ENCODE data around the gene CEP120.
"Not testable (repeated sequence)": the region's sequence is repeated elsewhere in the genome, so short reads cannot be mapped to it uniquely, and the experiment has no call there.

CEP120 gene

DNA sequence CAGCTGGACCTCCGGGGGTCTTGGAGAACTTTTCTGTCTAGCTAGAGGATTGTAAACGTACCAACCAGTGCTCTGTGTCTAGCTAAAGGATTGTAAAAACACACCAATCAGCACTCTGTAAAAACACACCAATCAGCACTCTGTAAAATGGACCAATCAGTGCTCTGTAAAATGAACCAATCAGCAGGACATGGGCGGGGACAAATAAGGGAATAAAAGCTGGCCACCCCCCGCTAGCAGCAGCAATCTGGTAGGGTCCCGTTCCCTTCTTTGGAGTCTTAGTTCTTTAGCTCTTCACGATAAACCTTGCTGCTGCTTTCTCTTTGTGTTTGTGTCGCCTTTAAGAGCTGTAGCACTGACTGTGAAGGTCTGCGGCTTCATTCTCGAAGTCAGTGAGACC lies 114.8 kb downstream of the CEP120 start:
- H3K9ac ChIP-seq (ENCODE audit: low read depth in 1 of 2, low read length in 2 of 2); H3K27ac ChIP-seq (ENCODE audit: low read depth, low read length); H3K4me1 ChIP-seq (ENCODE audit: control insufficient read depth in 1 of 2, insufficient read depth in 2 of 2, low read length in 2 of 2); H3K36me3 ChIP-seq (ENCODE audit: control insufficient read depth in 1 of 2, insufficient read depth in 2 of 2, low read length in 2 of 2); H3K4me3 ChIP-seq (ENCODE audit: low read depth in 1 of 2, low read length in 2 of 2); H3K27me3 ChIP-seq (ENCODE audit: control insufficient read depth in 1 of 2, insufficient read depth in 2 of 2, low read length in 2 of 2); H3K9me3 ChIP-seq (ENCODE audit: control insufficient read depth in 1 of 2, low read length in 2 of 2): not testable (repeated sequence)

DNA sequence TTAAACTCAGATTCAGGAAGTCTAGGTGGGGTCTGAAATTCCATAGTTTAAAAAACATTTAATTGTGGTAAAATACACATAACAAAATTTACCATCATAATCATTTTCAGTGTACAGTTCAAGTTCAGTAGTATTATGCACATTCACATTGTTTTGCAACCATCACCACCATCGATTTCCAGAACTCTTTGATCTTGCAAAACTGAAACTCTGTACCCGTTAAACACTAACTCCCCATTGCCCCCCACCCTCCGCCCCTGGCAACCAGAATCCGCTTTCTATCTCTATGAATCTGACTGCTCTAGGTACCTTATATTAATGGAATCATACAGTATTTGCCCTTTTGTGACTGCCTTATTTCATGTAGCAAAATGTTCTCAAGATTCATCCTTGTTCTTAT lies 117.5 kb downstream of the CEP120 start:
- Histone ChIP-seq H3K4me3 (ENCODE audit: low read depth in 1 of 2, low read length in 2 of 2) (no peak overlapping the region), H3K27ac (ENCODE audit: low read depth, low read length) (no peak overlapping the region), H3K36me3 (ENCODE audit: control insufficient read depth in 1 of 2, insufficient read depth in 2 of 2, low read length in 2 of 2) (no peaks in the 10 kb centered on the region), H3K9me3 (ENCODE audit: control insufficient read depth in 1 of 2, low read length in 2 of 2) (no peaks in the 10 kb centered on the region), H3K9ac (ENCODE audit: low read depth in 1 of 2, low read length in 2 of 2) (no peak overlapping the region), H3K27me3 (ENCODE audit: control insufficient read depth in 1 of 2, insufficient read depth in 2 of 2, low read length in 2 of 2) (no peaks in the 10 kb centered on the region), H3K4me1 (ENCODE audit: control insufficient read depth in 1 of 2, insufficient read depth in 2 of 2, low read length in 2 of 2) (no peaks in the 10 kb centered on the region)

DNA sequence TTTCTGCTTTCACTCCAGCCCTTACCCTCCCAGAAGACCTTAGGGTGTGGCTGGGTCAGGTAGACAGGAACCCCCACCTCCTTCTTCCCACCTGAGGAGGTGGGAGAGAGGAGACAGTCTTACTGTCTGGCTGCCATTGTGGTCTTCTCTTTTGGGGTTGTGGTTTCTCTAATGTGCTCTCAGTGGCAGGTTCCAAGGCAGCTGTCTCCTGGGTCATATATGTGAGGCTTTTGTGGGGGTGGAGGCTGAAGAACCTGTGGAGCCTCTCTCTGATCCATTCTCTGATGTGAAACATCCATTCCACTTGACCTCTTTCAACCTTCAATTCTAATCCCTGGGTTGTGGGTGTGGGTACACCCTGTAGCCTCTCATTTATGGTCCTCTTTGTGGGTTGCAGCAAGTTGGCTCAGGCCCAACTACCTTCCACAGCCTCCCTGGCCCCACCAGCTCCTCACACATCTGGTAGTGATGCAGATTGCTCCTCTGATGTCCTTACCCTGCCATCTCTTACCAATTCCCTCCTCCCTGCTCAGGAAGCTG lies 118.4 kb downstream of the CEP120 start:
- H3K27ac ChIP-seq (ENCODE audit: low read depth, low read length): no peak overlapping the region
- no peaks in the 10 kb centered on the region for H3K27me3 ChIP-seq (ENCODE audit: control insufficient read depth in 1 of 2, insufficient read depth in 2 of 2, low read length in 2 of 2)
- H3K36me3 ChIP-seq (ENCODE audit: control insufficient read depth in 1 of 2, insufficient read depth in 2 of 2, low read length in 2 of 2): no peaks in the 10 kb centered on the region
- no peaks in the 10 kb centered on the region for H3K4me1 ChIP-seq (ENCODE audit: control insufficient read depth in 1 of 2, insufficient read depth in 2 of 2, low read length in 2 of 2)
- H3K9me3 ChIP-seq (ENCODE audit: control insufficient read depth in 1 of 2, low read length in 2 of 2): no peaks in the 10 kb centered on the region
- no peak overlapping the region for H3K9ac ChIP-seq (ENCODE audit: low read depth in 1 of 2, low read length in 2 of 2)
- H3K4me3 ChIP-seq (ENCODE audit: low read depth in 1 of 2, low read length in 2 of 2): no peak overlapping the region

DNA sequence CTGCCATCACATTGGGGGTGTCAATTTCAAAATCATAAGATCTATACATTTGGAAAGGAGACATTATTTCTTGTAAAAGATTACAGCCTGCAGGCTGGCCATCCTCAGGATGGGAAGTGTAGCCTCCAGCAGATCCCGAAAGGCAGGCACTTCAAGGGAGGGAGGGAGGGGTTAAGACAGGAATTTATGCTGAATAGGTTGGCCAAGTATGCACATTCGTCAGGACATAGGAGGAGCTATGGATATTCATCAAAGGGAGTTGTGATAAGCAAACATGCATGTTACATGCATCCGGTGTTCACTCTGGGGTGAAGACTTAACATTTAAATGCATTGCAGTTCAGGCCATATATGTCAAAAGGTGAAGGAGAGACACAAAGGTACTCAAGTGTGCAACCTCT lies 119.4 kb downstream of the CEP120 start:
- Histone ChIP-seq H3K27me3 (ENCODE audit: control insufficient read depth in 1 of 2, insufficient read depth in 2 of 2, low read length in 2 of 2) (no peaks in the 10 kb centered on the region), H3K36me3 (ENCODE audit: control insufficient read depth in 1 of 2, insufficient read depth in 2 of 2, low read length in 2 of 2) (no peaks in the 10 kb centered on the region), H3K9ac (ENCODE audit: low read depth in 1 of 2, low read length in 2 of 2) (no peak overlapping the region), H3K4me3 (ENCODE audit: low read depth in 1 of 2, low read length in 2 of 2) (no peak overlapping the region), H3K27ac (ENCODE audit: low read depth, low read length) (no peak overlapping the region), H3K4me1 (ENCODE audit: control insufficient read depth in 1 of 2, insufficient read depth in 2 of 2, low read length in 2 of 2) (no peaks in the 10 kb centered on the region), H3K9me3 (ENCODE audit: control insufficient read depth in 1 of 2, low read length in 2 of 2) (no peaks in the 10 kb centered on the region)

DNA sequence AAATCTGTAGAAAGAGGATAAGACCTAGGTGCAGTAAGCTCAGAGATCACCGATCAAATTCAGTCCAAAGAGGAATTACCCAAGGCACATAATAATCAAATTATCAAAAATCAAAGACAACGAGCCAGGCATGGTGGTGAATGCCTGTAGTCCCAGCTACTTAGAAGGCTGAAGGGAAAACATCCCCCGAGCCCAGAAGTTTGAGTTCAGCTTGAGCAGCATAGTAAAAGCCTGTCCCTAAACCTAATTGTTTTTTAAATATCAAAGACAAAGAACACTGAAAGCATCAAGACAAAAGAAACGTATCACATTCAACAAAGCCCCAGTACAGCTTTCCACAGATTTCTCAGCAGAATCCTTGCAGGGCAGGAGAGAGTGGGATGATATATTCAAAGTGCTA lies 122.9 kb downstream of the CEP120 start:
- Histone ChIP-seq H3K36me3 (ENCODE audit: control insufficient read depth in 1 of 2, insufficient read depth in 2 of 2, low read length in 2 of 2) (no peaks in the 10 kb centered on the region), H3K27me3 (ENCODE audit: control insufficient read depth in 1 of 2, insufficient read depth in 2 of 2, low read length in 2 of 2) (no peaks in the 10 kb centered on the region), H3K9me3 (ENCODE audit: control insufficient read depth in 1 of 2, low read length in 2 of 2) (no peaks in the 10 kb centered on the region), H3K9ac (ENCODE audit: low read depth in 1 of 2, low read length in 2 of 2) (no peak overlapping the region), H3K4me1 (ENCODE audit: control insufficient read depth in 1 of 2, insufficient read depth in 2 of 2, low read length in 2 of 2) (no peaks in the 10 kb centered on the region), H3K27ac (ENCODE audit: low read depth, low read length) (no peak overlapping the region), H3K4me3 (ENCODE audit: low read depth in 1 of 2, low read length in 2 of 2) (no peak overlapping the region)

DNA sequence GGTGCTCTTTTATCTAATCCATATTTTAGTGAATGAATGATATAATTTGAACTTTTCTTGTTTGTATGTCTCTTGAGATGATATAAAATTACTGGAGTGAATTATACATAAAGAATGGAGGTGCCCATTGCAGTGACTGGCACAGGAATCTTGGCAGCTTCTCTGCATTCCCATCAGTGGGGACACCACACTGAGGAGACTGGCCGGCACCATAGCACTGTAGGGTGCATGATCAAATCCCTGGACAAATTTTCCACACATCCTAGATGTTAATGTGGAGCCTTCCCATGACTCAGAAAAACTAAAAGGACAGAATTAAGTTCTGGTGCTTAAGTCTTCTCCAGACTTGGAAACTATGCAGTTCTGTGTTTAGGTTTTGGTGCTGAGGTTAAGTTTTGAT lies 124.1 kb downstream of the CEP120 start:
- Histone ChIP-seq H3K9ac (ENCODE audit: low read depth in 1 of 2, low read length in 2 of 2) (no peak overlapping the region), H3K36me3 (ENCODE audit: control insufficient read depth in 1 of 2, insufficient read depth in 2 of 2, low read length in 2 of 2) (no peaks in the 10 kb centered on the region), H3K9me3 (ENCODE audit: control insufficient read depth in 1 of 2, low read length in 2 of 2) (no peaks in the 10 kb centered on the region), H3K4me3 (ENCODE audit: low read depth in 1 of 2, low read length in 2 of 2) (no peak overlapping the region), H3K27me3 (ENCODE audit: control insufficient read depth in 1 of 2, insufficient read depth in 2 of 2, low read length in 2 of 2) (no peaks in the 10 kb centered on the region), H3K4me1 (ENCODE audit: control insufficient read depth in 1 of 2, insufficient read depth in 2 of 2, low read length in 2 of 2) (no peaks in the 10 kb centered on the region), H3K27ac (ENCODE audit: low read depth, low read length) (no peak overlapping the region)

DNA sequence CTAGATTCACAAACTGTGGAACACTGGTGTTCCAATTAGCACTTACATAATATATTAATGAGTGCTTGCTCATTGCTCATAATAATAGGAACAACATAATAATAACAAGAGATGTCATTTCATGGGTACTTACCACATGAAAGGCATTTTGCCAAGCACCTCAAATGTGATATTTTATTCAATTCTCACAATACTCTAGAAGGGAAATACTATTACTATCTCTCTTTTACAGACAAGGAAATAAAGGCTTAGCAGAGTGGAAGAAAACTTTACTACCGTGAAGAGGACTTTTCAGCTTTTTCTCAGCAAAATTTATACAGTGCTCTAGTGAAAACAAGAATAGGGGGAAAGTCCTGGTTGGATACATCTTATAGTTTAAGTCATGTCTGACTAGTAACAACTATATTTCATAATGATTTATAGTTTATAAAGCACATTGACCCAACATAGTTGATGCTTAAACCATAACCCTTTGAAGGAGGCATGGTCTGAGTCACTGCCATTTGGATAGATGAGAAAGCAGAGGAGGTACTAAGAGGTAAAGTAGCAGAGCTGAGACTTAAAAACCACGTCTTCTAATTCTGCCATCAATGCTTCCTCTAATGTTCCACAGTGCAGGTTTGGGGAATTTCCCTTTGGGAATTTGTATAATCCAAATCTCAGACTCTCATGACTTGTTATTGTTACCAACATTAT lies 124.7 kb downstream of the CEP120 start:
- Histone ChIP-seq H3K27me3 (ENCODE audit: control insufficient read depth in 1 of 2, insufficient read depth in 2 of 2, low read length in 2 of 2) (no peaks in the 10 kb centered on the region), H3K4me3 (ENCODE audit: low read depth in 1 of 2, low read length in 2 of 2) (no peak overlapping the region)

DNA sequence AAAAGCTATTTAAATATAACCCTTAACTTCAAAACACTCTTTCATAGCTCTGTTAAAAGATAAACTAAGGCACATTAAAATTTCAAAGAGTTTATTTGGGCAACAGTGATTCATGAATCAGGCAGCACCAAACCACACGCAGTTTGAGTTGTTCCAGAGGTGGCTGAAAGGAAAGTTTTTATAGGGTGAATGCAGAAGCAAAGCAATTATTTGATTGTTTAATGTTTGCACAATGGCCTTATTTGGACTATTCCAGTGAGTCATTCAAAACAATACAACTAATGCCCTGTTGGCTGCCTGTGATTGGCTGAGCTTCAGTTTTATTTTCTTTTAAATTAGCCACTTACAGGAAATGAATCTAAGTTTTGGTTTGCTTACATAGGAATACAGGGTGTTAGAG lies 125.3 kb downstream of the CEP120 start:
- H3K9ac ChIP-seq (ENCODE audit: low read depth in 1 of 2, low read length in 2 of 2): no peak overlapping the region
- no peaks in the 10 kb centered on the region for H3K4me1 ChIP-seq (ENCODE audit: control insufficient read depth in 1 of 2, insufficient read depth in 2 of 2, low read length in 2 of 2)
- no peak overlapping the region for H3K27ac ChIP-seq (ENCODE audit: low read depth, low read length)
- no peaks in the 10 kb centered on the region for H3K36me3 ChIP-seq (ENCODE audit: control insufficient read depth in 1 of 2, insufficient read depth in 2 of 2, low read length in 2 of 2)
- H3K9me3 ChIP-seq (ENCODE audit: control insufficient read depth in 1 of 2, low read length in 2 of 2): no peaks in the 10 kb centered on the region
- H3K27me3 ChIP-seq (ENCODE audit: control insufficient read depth in 1 of 2, insufficient read depth in 2 of 2, low read length in 2 of 2): no peaks in the 10 kb centered on the region
- no peak overlapping the region for H3K4me3 ChIP-seq (ENCODE audit: low read depth in 1 of 2, low read length in 2 of 2)

More for the DNA sequence above, 124.7 kb downstream of the CEP120 start:
- no peak overlapping the region for H3K9ac ChIP-seq (ENCODE audit: low read depth in 1 of 2, low read length in 2 of 2)
- no peaks in the 10 kb centered on the region for H3K4me1 ChIP-seq (ENCODE audit: control insufficient read depth in 1 of 2, insufficient read depth in 2 of 2, low read length in 2 of 2)
- H3K27ac ChIP-seq (ENCODE audit: low read depth, low read length): no peak overlapping the region
- H3K36me3 ChIP-seq (ENCODE audit: control insufficient read depth in 1 of 2, insufficient read depth in 2 of 2, low read length in 2 of 2): no peaks in the 10 kb centered on the region
- no peaks in the 10 kb centered on the region for H3K9me3 ChIP-seq (ENCODE audit: control insufficient read depth in 1 of 2, low read length in 2 of 2)

DNA sequence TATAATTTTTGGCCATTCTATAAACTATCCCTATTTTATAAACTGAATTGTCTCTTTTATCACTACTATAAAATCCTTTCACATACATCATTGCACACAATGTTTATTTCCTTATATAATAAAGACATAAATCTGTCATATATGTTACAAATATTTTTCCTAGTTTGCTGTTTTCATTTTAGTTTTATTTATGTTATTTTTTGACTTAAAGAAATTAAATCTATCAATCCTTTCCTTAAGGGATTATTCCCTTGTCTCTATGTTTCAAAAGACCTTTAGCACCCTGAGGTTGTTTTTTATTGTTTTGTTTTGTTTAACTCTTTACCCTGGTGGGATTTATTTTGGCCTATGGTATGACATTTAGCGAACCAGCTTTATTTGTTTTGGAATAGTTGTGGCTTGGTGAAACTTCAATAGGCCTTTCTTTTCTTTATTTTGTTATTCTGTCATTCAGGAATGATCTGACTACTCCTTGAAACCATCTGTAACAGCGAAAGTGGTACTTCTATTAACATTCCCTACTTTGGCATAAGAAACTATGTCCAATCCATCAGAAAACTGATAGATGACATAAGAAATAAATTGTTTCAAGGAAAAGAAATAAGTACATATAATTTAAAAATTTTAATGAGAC lies 125.9 kb downstream of the CEP120 start:
- no peak overlapping the region for H3K27ac ChIP-seq (ENCODE audit: low read depth, low read length)
- H3K4me3 ChIP-seq (ENCODE audit: low read depth in 1 of 2, low read length in 2 of 2): no peak overlapping the region
- no peaks in the 10 kb centered on the region for H3K36me3 ChIP-seq (ENCODE audit: control insufficient read depth in 1 of 2, insufficient read depth in 2 of 2, low read length in 2 of 2)
- H3K9ac ChIP-seq (ENCODE audit: low read depth in 1 of 2, low read length in 2 of 2): no peak overlapping the region
- H3K4me1 ChIP-seq (ENCODE audit: control insufficient read depth in 1 of 2, insufficient read depth in 2 of 2, low read length in 2 of 2): no peaks in the 10 kb centered on the region
- no peaks in the 10 kb centered on the region for H3K27me3 ChIP-seq (ENCODE audit: control insufficient read depth in 1 of 2, insufficient read depth in 2 of 2, low read length in 2 of 2)
- no peaks in the 10 kb centered on the region for H3K9me3 ChIP-seq (ENCODE audit: control insufficient read depth in 1 of 2, low read length in 2 of 2)
